Psoas muscle (tissue), 8 donors: Measurements from ENCODE around the gene FMO3. TPM values are rescaled to one million over a fixed set of nuclear protein-coding genes. Genes with fewer than 3 reads are reported as not detected.

Experiments
- ATAC-seq, 4 donors: fragments of 200-7000 bp; cut with Tn5 transposase; one replicate each; pipeline ENCODE4 v1.9.1; 2020; ENCODE audit warnings: moderate library complexity in 3 of 4, mild to moderate bottlenecking in 2 of 4
- DNase-seq, 2 donors: peaks; one replicate each; pipeline ENCODE4 v3.0.0-alpha.2; 2020
- H3K27ac ChIP-seq: fragments of 200-600 bp; one replicate; pipeline ENCODE4 v1.8.0; 2022
- H3K27me3 ChIP-seq, 3 donors: fragments of 200-600 bp in 1 of 3; one replicate each; pipeline versions ENCODE4 v1.6.1 to v1.8.0; 2013 to 2022; ENCODE audit warnings: low read length in 2 of 3, mild to moderate bottlenecking in 2 of 3, moderate library complexity in 1 of 3; ENCODE audit not compliant: insufficient read depth in 3 of 3
- H3K36me3 ChIP-seq, 2 donors: fragments of 200-600 bp in 1 of 2; one replicate each; pipeline versions ENCODE4 v1.6.1 to v1.8.0; 2013 to 2022; ENCODE audit warnings: low read depth in 1 of 2, mild to moderate bottlenecking in 1 of 2, moderate library complexity in 1 of 2; ENCODE audit not compliant: insufficient read depth in 1 of 2
- H3K4me1 ChIP-seq: fragments of 200-600 bp; one replicate; pipeline ENCODE4 v1.8.0; 2022
- H3K4me3 ChIP-seq: fragments of 200-600 bp; one replicate; pipeline ENCODE4 v1.8.0; 2022; ENCODE audit warnings: mild to moderate bottlenecking
- H3K9me3 ChIP-seq: fragments of 200-600 bp; one replicate; pipeline ENCODE4 v1.8.0; 2022
- CTCF ChIP-seq: fragments of 200-600 bp; IDR thresholded peaks from one replicate; pipeline ENCODE4 v1.8.0; 2022; ENCODE audit warnings: antibody characterized with exemption
- WGBS, 3 donors: extraction: QIAGEN DNeasy Blood & Tissue Kit; methylation state at CpG; one replicate each; pipeline versions ENCODE4 v1.1.6 to v1.1.7; 2013; 5-methylcytosine and 5-hydroxymethylcytosine counted together
- intact Hi-C, 2 donors: fragments of 100-400 bp; cut with DNase I; formaldehyde crosslinking; loops; one replicate each; pipeline versions ENCODE4 v1.11.0 to v1.14.2; 2022
- polyA plus RNA-seq, 3 donors: library from polyadenylated mRNA; stranded (reverse); fragments of 200-250 nt; gene quantifications; one replicate each; pipeline ENCODE4 v1.2.3, GENCODE V29; 2013
- total RNA-seq, 4 donors: library from RNA; stranded (reverse); fragmentation: NEBNext Ultra II Directional in 2 of 4; extraction: Animal tissue kit (Norgen Biotek cat#: 25700) in 2 of 4; gene quantifications; one replicate each; pipeline versions ENCODE4 v1.2.1 to v1.2.4, GENCODE V29; 2021 to 2023
- donor health status: healthy with polysubstance abuse.
- donor health status: DM: no; HTN: no; CAD: no; lungs with moderate emphysema.
- donor health status: Bipolar disorder and iron deficiency.
- donor health status: healthy.
- donor health status: DM: yes; HTN: yes; CAD: no.
- donor health status: DM: no; HTN: no; CAD: no.
- donor health status: DM: no; HTN: no; CAD: no.
- donor health status: DM: yes; HTN: yes; CAD: no.

FMO3 gene
- total and polyA plus RNA-seq, 7 donors: 0.48 to 3.6 (median 1.4) TPM

- Histone ChIP-seq H3K27ac (no peak overlapping the region), H3K9me3 (no peaks in the 10 kb centered on the region), H3K4me3 (no peak overlapping the region), H3K27me3 (no peaks in the 10 kb centered on the region), H3K4me1 (no peaks in the 10 kb centered on the region), H3K36me3 (no peaks in the 10 kb centered on the region)
- WGBS, 3 donors: 49 to 57% (median 52%) methylated on average over 1 of the region's 1 CpG
- intact Hi-C loops: loop anchor here in 1 of 2 donors (10.0 kb wide), 1 partner anchor 232 kb away; the partner anchor contains the start of gene FMO4
- ATAC-seq: no peak
- no peak for TF ChIP-seq CTCF
- no peak for DNase-seq
Observed at GRCh38 chr1:171082606-171083005, 8.1 kb upstream of the FMO3 start.

GRCh38 chr1:171083222-171083621, 7.5 kb upstream of the FMO3 start:
- Histone ChIP-seq H3K27me3 (no peaks in the 10 kb centered on the region), H3K4me3 (no peak overlapping the region), H3K36me3 (no peaks in the 10 kb centered on the region), H3K9me3 (no peaks in the 10 kb centered on the region), H3K4me1 (no peaks in the 10 kb centered on the region), H3K27ac (no peak overlapping the region)
- 84 to 92% (median 86%) methylated on average over 5 of the region's 5 CpGs for WGBS, 3 donors
- ATAC-seq: no peak
- intact Hi-C loops: loop anchor here in 1 of 2 donors (10.0 kb wide), 1 partner anchor 232 kb away; the partner anchor contains the start of gene FMO4
- no peak for DNase-seq
- no peak for TF ChIP-seq CTCF

- H3K36me3 ChIP-seq: no peaks in the 10 kb centered on the region
- H3K9me3 ChIP-seq: no peaks in the 10 kb centered on the region
- H3K27ac ChIP-seq: no peak overlapping the region
- DNase-seq (no peak), ATAC-seq (no peak)
- H3K4me3 ChIP-seq: no peak overlapping the region
- no peaks in the 10 kb centered on the region for H3K4me1 ChIP-seq
- no peak for TF ChIP-seq CTCF
- H3K27me3 ChIP-seq: no peaks in the 10 kb centered on the region
- intact Hi-C loops: loop anchor here in 1 of 2 donors (10.0 kb wide), 1 partner anchor 231 kb away; the partner anchor contains the start of gene FMO4
Observed at GRCh38 chr1:171084091-171084490, 6.6 kb upstream of the FMO3 start.

- no peaks in the 10 kb centered on the region for H3K9me3 ChIP-seq
- DNase-seq (no peak), ATAC-seq (no peak)
- H3K27ac ChIP-seq: no peak overlapping the region
- intact Hi-C loops: loop anchor here in 1 of 2 donors (10.0 kb wide), 1 partner anchor 230 kb away; the partner anchor contains the start of gene FMO4
- H3K36me3 ChIP-seq: no peaks in the 10 kb centered on the region
- H3K27me3 ChIP-seq: no peaks in the 10 kb centered on the region
- WGBS, 3 donors: 90 to 93% (median 92%) methylated on average over 2 of the region's 2 CpGs
- no peaks in the 10 kb centered on the region for H3K4me1 ChIP-seq
- no peak overlapping the region for H3K4me3 ChIP-seq
- no peak for TF ChIP-seq CTCF
Observed at GRCh38 chr1:171084870-171085269, 5.8 kb upstream of the FMO3 start.

- Histone ChIP-seq H3K36me3 (no peaks in the 10 kb centered on the region), H3K27me3 (no peaks in the 10 kb centered on the region), H3K27ac (no peak overlapping the region), H3K9me3 (no peaks in the 10 kb centered on the region), H3K4me3 (no peak overlapping the region), H3K4me1 (no peaks in the 10 kb centered on the region)
- intact Hi-C loops: loop anchor here in 1 of 2 donors (10.0 kb wide), 1 partner anchor 227 kb away; the partner anchor contains the start of gene FMO4
- DNase-seq (no peak), ATAC-seq (no peak)
- no peak for TF ChIP-seq CTCF
Observed at GRCh38 chr1:171087896-171088295, 2.8 kb upstream of the FMO3 start.
